HepG2 (cell line): ENCODE measurements around the gene TST. TPM values are rescaled to one million over a fixed set of nuclear protein-coding genes. Genes with fewer than 3 reads are reported as not detected.

ENCODE experiments used
- ATAC-seq: fragments of 200-7000 bp; cut with Tn5 transposase; 3 replicates; pipeline ENCODE4 v1.9.1; 2020; ENCODE audit warnings: mild to moderate bottlenecking, moderate library complexity
- Bru-seq: library from RNA; stranded (reverse); fragments of 400-500 nt; gene quantifications from one replicate; lab custom pipeline; 2021; lab: Mats Ljungman, UMichigan
- BruChase-seq, 2 experiments: library from RNA; stranded (reverse); fragments of 400-500 nt; gene quantifications; one replicate each; lab custom pipeline; 2021; lab: Mats Ljungman, UMichigan
- BruUV-seq: library from RNA; stranded (reverse); fragments of 400-500 nt; replicated peaks from 2 replicates; lab custom pipeline; 2021; lab: Mats Ljungman, UMichigan
- CTCF ChIA-PET: fragments of 300-600 bp; formaldehyde crosslinking; extraction: SDS; loops from one replicate; lab custom pipeline; 2021; ENCODE audit warnings: low total read pairs, inconsistent platforms, low intra/inter-chr PET ratio; lab: Yijun Ruan, JAX
- POLR2A ChIA-PET: fragments of 350-600 bp; sonication (Branson Sonifier 250); formaldehyde crosslinking; loops from one replicate; lab custom pipeline; 2020; ENCODE audit warnings: antibody characterized with exemption, inconsistent platforms; lab: Yijun Ruan, JAX
- DNase-seq: peaks from one replicate; pipeline ENCODE4 v3.0.0-alpha.2; 2015; ENCODE audit warnings: low spot score
- FAIRE-seq: peaks from 3 replicates; lab custom pipeline; 2011; peaks lifted over from hg19 to GRCh38; lab: Jason Lieb, UNC
- H2AFZ ChIP-seq: one replicate; pipeline ENCODE4 v1.6.1; 2011; ENCODE audit warnings: low read length, inconsistent platforms
- H3K27ac ChIP-seq: fragments of 300-600 bp; 3 replicates; pipeline ENCODE4 v1.8.0; 2011; ENCODE audit warnings: mixed run types, mild to moderate bottlenecking, mixed read lengths, low read length, inconsistent platforms; ENCODE audit not compliant: insufficient read depth; ENCODE audit errors: extremely low read length
- H3K27me3 ChIP-seq, 2 experiments: fragments of 200-600 bp in 1 of 2; 2 replicates in 1 of 2; 3 replicates in 1 of 2; pipeline versions ENCODE4 v1.6.0 to v1.8.0; 2011; ENCODE audit warnings: low read length in 2 of 2, mild to moderate bottlenecking in 2 of 2, moderate library complexity in 2 of 2, inconsistent platforms in 1 of 2; ENCODE audit not compliant: insufficient read depth in 2 of 2, control insufficient read depth in 1 of 2
- H3K36me3 ChIP-seq, 2 experiments: fragments of 200-600 bp in 1 of 2; replicated peaks in 1 of 2; 2 replicates in 1 of 2; 3 replicates in 1 of 2; pipeline versions ENCODE4 v1.5.1 to v1.8.0; 2011; ENCODE audit warnings: low read length in 2 of 2, inconsistent platforms in 1 of 2; ENCODE audit not compliant: insufficient read depth in 2 of 2, control insufficient read depth in 1 of 2
- H3K4me1 ChIP-seq: 2 replicates; pipeline ENCODE4 v1.5.1; 2012; ENCODE audit warnings: low read length, inconsistent platforms; ENCODE audit not compliant: insufficient read depth
- H3K4me2 ChIP-seq: 2 replicates; pipeline ENCODE4 v1.6.0; 2011; ENCODE audit warnings: low read depth, low read length, inconsistent platforms
- H3K4me3 ChIP-seq, 3 experiments: fragments of 200-600 bp in 1 of 3; sonication (generic), shearing (Covaris generic) in 1 of 3; replicated peaks in 1 of 3; 2 replicates each; pipeline ENCODE4 v1.5.1; 2011 to 2016; ENCODE audit warnings: low read length in 3 of 3, inconsistent platforms in 2 of 3, low read depth in 2 of 3, mild to moderate bottlenecking in 2 of 3, control low read depth in 1 of 3, mixed read lengths in 1 of 3; ENCODE audit not compliant: insufficient read depth in 1 of 3
- H3K79me2 ChIP-seq: one replicate; pipeline ENCODE4 v1.6.1; 2011; ENCODE audit warnings: low read length, inconsistent platforms; ENCODE audit not compliant: insufficient read depth
- H3K9ac ChIP-seq: 2 replicates; pipeline ENCODE4 v1.6.0; 2011; ENCODE audit warnings: mild to moderate bottlenecking, low read depth, low read length, inconsistent platforms; ENCODE audit not compliant: insufficient read depth
- H3K9me3 ChIP-seq: 2 replicates; pipeline ENCODE4 v1.5.1; 2012; ENCODE audit warnings: mild to moderate bottlenecking, low read length
- H4K20me1 ChIP-seq: 2 replicates; pipeline ENCODE4 v1.6.0; 2011; ENCODE audit warnings: inconsistent platforms, mild to moderate bottlenecking, low read length, moderate library complexity; ENCODE audit not compliant: insufficient read depth
- CEBPG ChIP-seq: IDR thresholded peaks from 2 replicates; pipeline ENCODE4 v1.6.1; 2016
- EP300 ChIP-seq, 3 experiments: sonication (generic) in 1 of 3; formaldehyde crosslinking in 1 of 3; IDR thresholded peaks; 2 replicates each; pipeline versions ENCODE4 v1.5.1 to v1.6.1; 2011 to 2020; ENCODE audit warnings: low read depth in 2 of 3, low read length in 2 of 3, borderline replicate concordance in 1 of 3, improper control_type of control experiment in 1 of 3, mild to moderate bottlenecking in 1 of 3, missing genetic modification reagents in 1 of 3, moderate library complexity in 1 of 3
- FLYWCH1 ChIP-seq: sonication (generic); formaldehyde crosslinking; IDR thresholded peaks from 2 replicates; pipeline ENCODE4 v1.8.1; 2023; ENCODE audit warnings: mild to moderate bottlenecking, missing genetic modification reagents
- GATAD1 ChIP-seq: IDR thresholded peaks from 2 replicates; pipeline ENCODE4 v1.6.1; 2016; ENCODE audit warnings: missing genetic modification reagents, missing compliant biosample characterization
- HINFP ChIP-seq: sonication (generic); formaldehyde crosslinking; IDR thresholded peaks from 2 replicates; pipeline ENCODE4 v1.4.0; 2020; ENCODE audit warnings: low read depth, mild to moderate bottlenecking, missing genetic modification reagents
- HMG20B ChIP-seq: conservative IDR thresholded peaks from 2 replicates; pipeline ENCODE4 v1.6.1; 2016; ENCODE audit warnings: missing genetic modification reagents, missing compliant biosample characterization
- HOXA5 ChIP-seq: sonication (generic); formaldehyde crosslinking; IDR thresholded peaks from 2 replicates; pipeline ENCODE4 v1.4.0; 2020; ENCODE audit warnings: missing genetic modification reagents
- RBFOX2 ChIP-seq: fragments of 200-400 bp; formaldehyde crosslinking; IDR thresholded peaks from 2 replicates; pipeline ENCODE4 v1.6.1; 2017; ENCODE audit warnings: low read depth, mild to moderate bottlenecking, low read length
- SIX1 ChIP-seq: sonication (generic); formaldehyde crosslinking; IDR thresholded peaks from 2 replicates; pipeline ENCODE4 v1.4.0; 2020; ENCODE audit warnings: missing genetic modification reagents, borderline replicate concordance
- ZNF274 ChIP-seq: sonication (generic); formaldehyde crosslinking; IDR thresholded peaks from 2 replicates; pipeline ENCODE4 v1.5.1; 2020; ENCODE audit warnings: mild to moderate bottlenecking, missing genetic modification reagents
- ZNF296 ChIP-seq: sonication (generic); formaldehyde crosslinking; conservative IDR thresholded peaks from 2 replicates; pipeline ENCODE4 v1.5.0; 2020; ENCODE audit warnings: mild to moderate bottlenecking, missing genetic modification reagents
- ZNF446 ChIP-seq: sonication (generic); formaldehyde crosslinking; IDR thresholded peaks from 2 replicates; pipeline ENCODE4 v1.5.0; 2020; ENCODE audit warnings: mild to moderate bottlenecking, missing genetic modification reagents
- ZSCAN25 ChIP-seq: sonication (generic); formaldehyde crosslinking; IDR thresholded peaks from 2 replicates; pipeline ENCODE4 v1.8.0; 2022; ENCODE audit warnings: mild to moderate bottlenecking, missing genetic modification reagents
- WGBS: methylation state at CpG from one replicate; pipeline ENCODE4 v1.1.6; 2017; ENCODE audit warnings: low lambda C conversion rate; 5-methylcytosine and 5-hydroxymethylcytosine counted together
- in situ Hi-C: cut with HindIII; loops from 2 replicates; pipeline ENCODE4 v1.10.0; 2017; ENCODE audit warnings: low pct_unique_long_range_greater_than_20kb; ENCODE audit not compliant: extremely low pct_ligation_motif_present
- intact Hi-C: fragments of 100-400 bp; cut with micrococcal nuclease; formaldehyde crosslinking; loops from one replicate; pipeline ENCODE4 v1.10.0; 2022; ENCODE audit not compliant: unreplicated experiment
- long read RNA-seq, 2 experiments: library from RNA in 1 of 2; library from polyadenylated mRNA in 1 of 2; stranded (forward) in 1 of 2; unstranded in 1 of 2; transcript quantifications; one replicate each; pipeline ENCODE4 v2.0.0, GENCODE V29; 2019 to 2022
- polyA minus RNA-seq, 3 experiments: library from RNA; depleted of rRNA, polyadenylated mRNA; stranded (reverse); fragments of >200 nt; gene quantifications; 2 replicates each; pipeline ENCODE4 v1.2.3, GENCODE V29; 2011; ENCODE audit warnings: low replicate concordance in 1 of 3
- polyA plus RNA-seq, 8 experiments: library from polyadenylated mRNA; depleted of rRNA in 3 of 8; stranded (reverse) in 7 of 8; unstranded in 1 of 8; fragments of >200 nt; fragmentation: Illumina TruSeq in 4 of 8; extraction: Trizol in 4 of 8; gene quantifications; 2 replicates each; pipeline versions ENCODE4 v1.2.1 to v1.2.3, GENCODE V29; 2011 to 2016; ENCODE audit warnings: low read depth in 4 of 8, missing spikeins in 1 of 8, mixed read lengths in 1 of 8; ENCODE audit not compliant: insufficient read depth in 1 of 8
- total RNA-seq, 5 experiments: library from RNA; depleted of rRNA; stranded (reverse); fragments of >200 nt; fragmentation: Illumina TruSeq; extraction: Trizol; gene quantifications; 2 replicates each; pipeline ENCODE4 v1.2.3, GENCODE V29; 2016; ENCODE audit warnings: low read depth in 1 of 5
- TF ChIP-seq, protein P1 (sequence below): sonication (generic); formaldehyde crosslinking; IDR thresholded peaks from 2 replicates; pipeline ENCODE4 v1.5.0; 2020; ENCODE audit warnings: mild to moderate bottlenecking, low read depth, missing genetic modification reagents, borderline replicate concordance

The TST gene
- total RNA-seq (2016; rRNA removed; fragmentation: Illumina TruSeq; extraction: Trizol), result 44.1 and 44.6 TPM in 2 replicates
- 13.7 and 15.5 TPM in 2 replicates for total RNA-seq (2016; cell fraction: cytosol; rRNA removed; fragmentation: Illumina TruSeq; extraction: Trizol; ENCODE audit: low read depth)
- 40.1 and 44.0 TPM in 2 replicates for total RNA-seq (2016; cell fraction: insoluble cytoplasmic fraction; rRNA removed; fragmentation: Illumina TruSeq; extraction: Trizol)
- total RNA-seq (2016; cell fraction: membrane; rRNA removed; fragmentation: Illumina TruSeq; extraction: Trizol), result 17.1 and 24.3 TPM in 2 replicates
- total RNA-seq (2016; cell fraction: nucleus; rRNA removed; fragmentation: Illumina TruSeq; extraction: Trizol), result 22.6 and 23.7 TPM in 2 replicates
- polyA plus RNA-seq (2011; rRNA removed), result 63.6 and 86.4 TPM in 2 replicates
- polyA plus RNA-seq (2011; cell fraction: cytosol; rRNA removed), result 76.5 and 98.4 TPM in 2 replicates
- 54.5 and 63.2 TPM in 2 replicates for polyA plus RNA-seq (2011; cell fraction: nucleus; rRNA removed)
- 53.9 and 67.5 TPM in 2 replicates for polyA plus RNA-seq (2012)
- 13.5 and 13.9 TPM in 2 replicates for polyA plus RNA-seq (2016; cell fraction: cytosol; fragmentation: Illumina TruSeq; extraction: Trizol; ENCODE audit: low read depth)
- polyA plus RNA-seq (2016; cell fraction: insoluble cytoplasmic fraction; fragmentation: Illumina TruSeq; extraction: Trizol; ENCODE audit: low read depth), result 41.1 and 43.9 TPM in 2 replicates
- 14.3 and 18.2 TPM in 2 replicates for polyA plus RNA-seq (2016; cell fraction: membrane; fragmentation: Illumina TruSeq; extraction: Trizol; ENCODE audit: low read depth)
- 31.5 and 36.8 TPM in 2 replicates for polyA plus RNA-seq (2016; cell fraction: nucleus; fragmentation: Illumina TruSeq; extraction: Trizol; ENCODE audit: insufficient read depth, low read depth)
- polyA minus RNA-seq (2011; rRNA and poly(A)+ RNA removed; ENCODE audit: low replicate concordance), result 30.9 and 77.7 TPM in 2 replicates
- 20.6 and 23.0 TPM in 2 replicates for polyA minus RNA-seq (2011; cell fraction: cytosol; rRNA and poly(A)+ RNA removed)
- 24.1 and 24.4 TPM in 2 replicates for polyA minus RNA-seq (2011; cell fraction: nucleus; rRNA and poly(A)+ RNA removed)
- percentile 90 among the genes with signal in this experiment for Bru-seq, nascent RNA
- percentile 76 among the genes with signal in this experiment for BruChase-seq, experiment 1, labeled RNA remaining after a 6-hour chase
- percentile 76 among the genes with signal in this experiment for BruChase-seq, experiment 2, labeled RNA remaining after a 2-hour chase
- long read RNA-seq, experiment 1, transcript TST-201 (3 exons, 1,211 nt), result major isoform, 15 of 37 reads
- long read RNA-seq, experiment 1, transcript TST-202 (2 exons, 1,797 nt), result minor isoform, 11 of 37 reads
- long read RNA-seq, experiment 1, partial matches to known transcripts, result 1 of 37 reads
- long read RNA-seq, experiment 1, other reads (novel, unspliced or antisense), result 10 of 37 reads
- long read RNA-seq, experiment 2, transcript TST-201 (3 exons, 1,211 nt), result major isoform, 163 of 266 reads
- long read RNA-seq, experiment 2, transcript TST-202 (2 exons, 1,797 nt), result minor isoform, 76 of 266 reads
- long read RNA-seq, experiment 2, partial matches to known transcripts, result 6 of 266 reads
- long read RNA-seq, experiment 2, other reads (novel, unspliced or antisense), result 21 of 266 reads

- peaks cover 66% of the 10 kb centered on the region for H3K79me2 ChIP-seq
- no peaks in the 10 kb centered on the region for H3K9me3 ChIP-seq
- ATAC-seq (peak; percentile 74), DNase-seq (peak; percentile 62), FAIRE-seq (no peak)
- peaks cover 5 to 17% of the 10 kb centered on the region in 2 experiments for H3K36me3 ChIP-seq
- no TSS peak for BruUV-seq
- in situ Hi-C loops (no loop called here), intact Hi-C loops (loop anchor here (5.0 kb wide), 1 partner anchor 32 kb away; no protein-coding TSS in a partner anchor)
- peaks cover 79% of the 10 kb centered on the region for H3K4me1 ChIP-seq
- peak within 1 kb of the TSS; percentile 91 for H3K4me2 ChIP-seq
- H3K9ac ChIP-seq, result peak within 1 kb of the TSS; percentile 95
- H3K4me3 ChIP-seq, result peak within 1 kb of the TSS; percentile 86 to 94 (median 92)
- H3K27me3 ChIP-seq, result no peaks in the 10 kb centered on the region; a peak in 1 of 5 replicates
- no peak within 1 kb of the TSS for H2AFZ ChIP-seq
- ChIA-PET POLR2A (interaction anchor here (0.8 to 11.6 kb wide), 10 partner anchors 9 to 180 kb away, joined by 3 to 383 read pairs (median 4); partner anchors contain the start of gene KCTD17), CTCF (interaction anchor here (0.8 to 1.8 kb wide), 2 partner anchors 15 to 25 kb away, joined by 3 to 7 read pairs; no protein-coding TSS in a partner anchor)
- peaks cover 25% of the 10 kb centered on the region for H4K20me1 ChIP-seq
- H3K27ac ChIP-seq, result peak within 1 kb of the TSS; percentile 88
- 5% methylated on average over 4 of the region's 107 CpGs for WGBS
- TF ChIP-seq HOXA5 (CRISPR knock-in tag) (no peak; the same call in 1 of the 2 replicates), HINFP (CRISPR knock-in tag) (peak; percentile 94), RBFOX2 (peak; percentile 93), SIX1 (CRISPR knock-in tag) (0 out of 2 replicates have a peak, but pooled peaks have one; percentile 2), HMG20B (no peak), ZNF296 (CRISPR knock-in tag) (0 out of 2 replicates have a peak, but pooled peaks have one; percentile 37), FLYWCH1 (CRISPR knock-in tag) (0 out of 2 replicates have a peak, but pooled peaks have one; percentile 50), CEBPG (CRISPR knock-in tag) (no peak), ZSCAN25 (CRISPR knock-in tag) (peak; percentile 42; the same call in 1 of the 2 replicates), GATAD1 (peak; percentile 43), ZNF274 (CRISPR knock-in tag) (0 out of 2 replicates have a peak, but pooled peaks have one; percentile 31), ZNF446 (CRISPR knock-in tag) (peak; percentile 51; the same call in 1 of the 2 replicates), EP300 (IDR thresholded peaks at IDR 0.05; ENCODE audit: low read depth in 2 of 2, low read length in 2 of 2) (no peak), EP300 (CRISPR knock-in tag; IDR thresholded peaks at IDR 0.05; ENCODE audit: borderline replicate concordance) (no peak)
- TF ChIP-seq, protein P1, sequence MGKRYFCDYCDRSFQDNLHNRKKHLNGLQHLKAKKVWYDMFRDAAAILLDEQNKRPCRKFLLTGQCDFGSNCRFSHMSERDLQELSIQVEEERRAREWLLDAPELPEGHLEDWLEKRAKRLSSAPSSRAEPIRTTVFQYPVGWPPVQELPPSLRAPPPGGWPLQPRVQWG (CRISPR knock-in tag), result no peak
Observed at GRCh38 chr22:37019309-37020191, at the start of gene TST, which contains the start of gene MPST. Gene TST (minus strand): TSS chr22:37019447. CDS start chr22:37018732, 715 bp downstream. Gene MPST (plus strand): TSS chr22:37019742. CDS start chr22:37019837, 95 bp downstream.
